Renal cortex interstitium (tissue), 11 donors: Measurements from ENCODE around the gene MAP7. TPM values are rescaled to one million over a fixed set of nuclear protein-coding genes. Genes with fewer than 3 reads are reported as not detected.
A peak's percentile ranks its signal among the peaks of the same experiment; 100 is the strongest.
"Not testable (repeated sequence)": the region's sequence is repeated elsewhere in the genome, so short reads cannot be mapped to it uniquely, and the experiment has no call there.

Source experiments
- DNase-seq, 11 donors: peaks; one replicate each; pipeline ENCODE4 v3.0.0-alpha.2; 2013; ENCODE audit warnings: low read depth in 9 of 11, low spot score in 4 of 11; ENCODE audit errors: extremely low read depth in 1 of 11
- polyA plus RNA-seq, 3 donors: library from polyadenylated mRNA; unstranded; fragments of 120-200 nt; gene quantifications; one replicate each; pipeline ENCODE4 v1.2.1, GENCODE V29; 2013; ENCODE audit not compliant: insufficient read length in 3 of 3

The MAP7 gene
- polyA plus RNA-seq, 3 donors, result 32.4 to 45.4 (median 32.5) TPM

DNA sequence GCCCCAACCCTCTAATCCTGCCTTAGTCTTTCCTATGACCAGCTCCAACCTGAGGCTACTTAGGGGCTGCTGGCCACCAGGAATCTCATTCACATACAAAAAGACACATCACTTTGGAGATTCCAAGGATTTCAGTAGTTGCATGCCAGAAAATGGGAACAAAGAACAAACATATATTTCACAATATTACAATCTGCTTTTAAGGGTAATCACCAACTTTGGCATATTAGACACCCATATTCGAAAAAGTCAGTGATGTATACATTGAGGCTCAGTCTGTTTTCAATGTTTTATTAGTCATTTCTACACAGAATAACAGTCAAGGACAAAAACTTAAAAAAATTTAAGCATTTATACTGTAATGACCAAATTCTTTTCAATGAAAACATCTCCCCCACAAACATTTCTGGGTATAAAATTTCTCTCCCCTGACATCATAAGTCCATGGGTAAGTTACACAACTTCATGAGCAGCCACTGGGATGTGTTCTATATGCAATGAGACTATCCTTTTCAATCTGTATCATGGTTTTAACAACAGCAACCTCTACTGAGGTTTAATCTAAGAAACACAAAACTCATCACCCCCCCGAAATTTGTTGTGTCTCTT is 103.5 kb downstream of the MAP7 start:
- no peak for DNase-seq

DNA sequence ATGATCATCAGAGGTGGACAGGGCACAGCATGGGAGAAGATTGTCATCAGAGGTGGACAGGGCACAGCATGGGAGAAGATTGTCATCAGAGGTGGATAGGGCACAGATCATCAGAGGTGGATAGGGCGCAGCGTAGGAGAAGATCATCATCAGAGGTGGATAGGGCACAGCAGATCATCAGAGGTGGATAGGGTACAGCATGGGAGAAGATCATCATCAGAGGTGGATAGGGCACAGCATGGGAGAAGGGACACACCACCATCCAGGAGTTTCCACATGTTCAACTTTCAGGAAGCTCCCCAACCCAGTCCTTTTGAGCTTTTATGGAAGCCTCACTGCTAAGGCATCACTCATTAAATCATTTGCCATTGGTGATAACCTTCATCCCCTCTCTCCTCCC is 104.1 kb downstream of the MAP7 start:
- DNase-seq, result no peak

DNA sequence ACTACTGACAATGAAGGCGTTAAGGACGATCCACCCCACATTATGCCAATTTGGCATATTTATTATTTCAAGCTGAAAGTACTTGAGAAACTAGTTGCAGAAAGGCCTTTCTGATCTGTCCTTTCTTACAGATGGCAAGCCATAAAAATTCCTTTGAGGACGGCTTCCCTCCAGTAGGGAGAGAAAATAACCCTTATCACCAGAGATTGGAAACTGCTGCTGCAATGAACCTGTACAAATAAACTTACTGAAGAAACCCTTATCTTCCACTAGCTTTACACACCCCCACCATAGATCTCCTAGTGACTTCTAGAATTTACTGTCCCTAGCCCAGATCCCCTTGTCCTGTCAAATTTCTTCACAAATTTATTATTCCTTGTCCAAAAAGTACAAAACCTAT is 105.2 kb downstream of the MAP7 start:
- no peak for DNase-seq

DNA sequence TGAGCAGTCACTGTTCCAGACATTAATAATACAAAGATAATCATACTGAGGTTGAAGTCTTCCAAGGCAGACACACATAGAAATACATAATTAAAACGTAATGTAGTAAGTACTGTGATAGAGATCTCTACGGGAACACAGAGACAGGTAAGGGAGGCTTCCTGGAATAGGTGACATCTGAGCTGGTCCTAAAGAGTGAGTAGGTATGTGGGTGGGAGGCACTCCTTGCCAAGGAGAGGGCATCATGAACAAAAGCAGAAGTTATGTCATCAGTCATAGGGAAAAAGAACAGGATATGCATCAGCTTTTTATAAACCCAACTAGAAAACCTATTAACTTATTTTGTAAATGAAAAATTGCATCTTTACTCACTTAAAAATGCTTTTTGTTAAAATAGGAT is 110.0 kb downstream of the MAP7 start:
- DNase-seq, result no peak

DNA sequence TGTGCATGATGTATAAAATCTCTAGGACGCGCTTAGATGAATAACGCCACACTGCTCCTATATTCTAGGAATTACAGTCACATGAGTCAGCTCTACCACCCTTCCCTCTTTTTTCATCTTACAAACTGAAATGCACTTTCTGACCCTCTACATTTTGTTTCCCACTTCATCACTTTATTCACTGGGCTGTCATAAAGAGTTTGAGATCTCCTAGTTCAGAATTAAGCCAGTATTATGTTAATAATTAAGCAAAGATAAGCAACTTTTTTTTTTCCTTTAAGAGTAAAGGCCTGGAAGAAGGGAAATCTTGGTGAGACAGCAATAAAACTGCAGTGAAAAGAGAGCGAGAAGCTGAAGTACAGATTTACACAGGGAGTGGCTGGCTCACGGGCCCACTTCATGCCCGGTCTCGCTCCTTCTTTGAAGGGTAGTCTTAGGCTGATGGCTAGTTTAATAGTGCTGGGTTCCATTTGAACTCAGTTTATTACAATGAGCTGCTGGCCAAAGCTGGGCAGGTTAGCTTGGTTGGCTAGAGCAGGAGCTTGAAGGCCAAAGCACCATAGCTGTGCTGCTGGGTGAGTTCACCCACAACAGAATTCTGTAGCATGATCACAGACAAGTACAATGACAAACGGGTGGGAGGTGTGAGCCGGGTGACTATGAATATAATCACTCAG is 110.6 kb downstream of the MAP7 start:
- DNase-seq, result no peak

DNA sequence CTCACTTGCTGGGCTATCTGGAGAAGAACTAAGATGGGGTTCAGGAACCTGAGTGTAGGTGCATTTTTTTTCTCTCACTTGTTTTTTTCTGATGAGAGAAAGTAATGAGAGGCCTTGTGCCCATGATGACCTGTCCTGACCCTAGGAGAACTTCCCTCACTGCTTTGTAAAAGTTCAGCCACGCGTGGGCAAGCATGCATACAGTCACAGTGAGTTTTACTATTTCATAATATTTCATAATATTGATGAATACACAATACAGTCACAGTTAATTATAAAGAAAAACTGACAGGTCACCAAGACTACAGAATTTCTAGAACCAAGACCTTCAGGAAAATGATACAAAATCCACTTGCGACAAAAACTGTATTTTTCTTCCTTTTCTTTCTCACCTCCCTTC is 111.8 kb downstream of the MAP7 start:
- no peak for DNase-seq

DNA sequence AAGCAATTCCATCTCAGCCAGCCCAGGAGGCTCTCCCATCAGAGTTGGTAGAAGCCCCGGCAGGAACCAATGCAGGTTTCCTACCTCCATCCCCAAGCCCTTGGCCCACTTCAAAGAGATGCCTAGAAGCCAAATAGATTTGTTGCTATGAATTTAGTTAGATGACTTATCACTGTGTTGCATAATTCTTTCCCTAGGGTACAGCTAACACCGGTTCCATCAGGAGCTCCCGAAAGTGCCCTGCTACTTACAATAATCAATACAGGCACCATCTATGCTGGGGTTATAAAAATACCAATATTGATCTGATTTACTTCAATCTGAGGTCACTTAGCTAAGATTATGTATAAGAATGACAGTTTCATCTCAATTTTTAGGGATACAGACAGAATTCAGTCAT is 113.0 kb downstream of the MAP7 start:
- DNase-seq, result no peak

DNA sequence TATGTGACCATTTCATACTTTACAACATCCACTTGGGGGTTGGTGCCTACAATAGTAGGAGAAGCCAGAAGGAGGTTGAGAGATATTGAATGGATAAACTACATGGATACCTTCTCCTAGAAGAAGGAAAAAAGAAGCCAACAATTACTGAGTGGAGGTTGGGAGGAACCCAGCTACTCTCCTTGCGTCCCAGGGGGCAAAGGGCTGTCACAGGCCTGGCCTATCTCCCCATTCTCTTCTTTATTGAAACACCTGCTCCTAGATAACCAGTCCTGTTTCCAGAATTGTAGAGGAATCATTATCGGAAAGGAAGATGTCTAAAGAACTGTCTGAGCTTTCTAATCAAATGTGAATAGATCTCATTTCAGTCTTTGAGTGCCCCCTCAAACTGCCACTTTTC is 115.1 kb downstream of the MAP7 start:
- DNase-seq, result no peak

DNA sequence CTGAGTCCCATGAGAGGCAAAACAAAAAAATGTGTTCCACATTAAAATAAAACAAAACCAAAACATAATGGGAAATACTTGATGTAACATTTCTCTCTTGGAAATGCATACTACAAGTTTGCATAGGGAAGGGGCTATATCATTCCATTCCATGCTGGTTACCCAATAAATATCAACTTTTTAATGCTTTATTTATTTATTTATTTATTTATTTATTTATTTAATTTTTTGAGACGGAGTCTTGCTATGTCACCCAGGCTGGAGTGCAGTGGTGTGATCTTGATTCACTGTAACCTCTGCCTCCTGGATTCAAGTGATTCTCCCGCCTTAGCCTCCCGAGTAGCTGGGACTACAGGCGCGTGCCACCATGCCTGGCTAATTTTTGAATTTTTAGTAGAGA is 118.9 kb downstream of the MAP7 start:
- DNase-seq, result not testable (repeated sequence)

DNA sequence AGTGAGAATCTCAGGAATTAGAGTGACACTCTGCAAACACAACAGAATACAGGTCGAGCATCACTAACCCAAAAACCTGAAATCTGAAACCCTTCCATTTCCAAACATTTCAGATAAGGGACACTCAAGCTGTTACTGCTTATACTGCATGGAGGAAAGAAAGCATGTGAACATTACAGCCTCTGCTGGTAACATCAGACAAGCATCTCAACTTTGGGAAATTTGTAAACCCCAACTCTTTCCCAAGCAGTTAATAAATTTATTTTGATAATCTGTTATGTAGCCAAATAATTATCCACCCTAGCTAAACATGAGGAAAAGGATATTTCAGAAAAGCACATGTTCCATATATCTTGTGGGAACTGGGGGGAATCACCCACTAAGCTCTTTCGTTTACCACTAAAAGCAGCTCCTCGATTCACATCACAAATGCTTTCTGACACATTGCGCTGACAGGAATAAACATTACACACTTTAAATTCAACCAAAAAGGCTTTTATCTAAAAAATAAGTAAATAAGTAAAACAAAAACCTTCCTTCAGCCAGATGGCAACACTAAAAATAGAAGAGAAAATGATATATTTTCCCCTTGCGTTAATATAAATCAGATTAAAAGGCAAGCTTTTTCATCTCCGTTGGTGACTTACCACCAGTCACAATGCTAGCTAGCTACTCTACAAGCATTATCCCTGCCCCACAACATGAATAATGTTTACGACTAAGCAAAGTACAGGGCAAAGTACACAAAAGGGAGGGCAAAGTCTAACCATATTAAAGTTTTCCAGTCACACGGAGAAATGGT is 120.8 kb downstream of the MAP7 start:
- peak in 2 of 11 donors; percentile 17 to 31 for DNase-seq

DNA sequence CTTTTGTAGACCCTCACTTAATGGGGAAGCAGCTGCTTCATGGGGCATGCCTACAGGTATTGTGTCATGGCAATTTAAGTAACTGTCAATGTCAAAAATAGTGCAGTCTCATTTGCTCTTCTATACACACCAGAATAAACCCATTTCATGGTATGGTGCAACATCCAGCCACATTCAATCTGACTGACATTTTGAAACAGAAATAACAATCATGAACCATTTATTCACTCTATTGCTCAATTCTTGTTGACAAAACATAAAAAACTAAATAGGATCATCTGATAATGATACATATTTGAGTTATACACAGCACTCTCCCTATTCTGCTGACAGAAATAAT is 122.9 kb downstream of the MAP7 start:
- DNase-seq, result no peak

DNA sequence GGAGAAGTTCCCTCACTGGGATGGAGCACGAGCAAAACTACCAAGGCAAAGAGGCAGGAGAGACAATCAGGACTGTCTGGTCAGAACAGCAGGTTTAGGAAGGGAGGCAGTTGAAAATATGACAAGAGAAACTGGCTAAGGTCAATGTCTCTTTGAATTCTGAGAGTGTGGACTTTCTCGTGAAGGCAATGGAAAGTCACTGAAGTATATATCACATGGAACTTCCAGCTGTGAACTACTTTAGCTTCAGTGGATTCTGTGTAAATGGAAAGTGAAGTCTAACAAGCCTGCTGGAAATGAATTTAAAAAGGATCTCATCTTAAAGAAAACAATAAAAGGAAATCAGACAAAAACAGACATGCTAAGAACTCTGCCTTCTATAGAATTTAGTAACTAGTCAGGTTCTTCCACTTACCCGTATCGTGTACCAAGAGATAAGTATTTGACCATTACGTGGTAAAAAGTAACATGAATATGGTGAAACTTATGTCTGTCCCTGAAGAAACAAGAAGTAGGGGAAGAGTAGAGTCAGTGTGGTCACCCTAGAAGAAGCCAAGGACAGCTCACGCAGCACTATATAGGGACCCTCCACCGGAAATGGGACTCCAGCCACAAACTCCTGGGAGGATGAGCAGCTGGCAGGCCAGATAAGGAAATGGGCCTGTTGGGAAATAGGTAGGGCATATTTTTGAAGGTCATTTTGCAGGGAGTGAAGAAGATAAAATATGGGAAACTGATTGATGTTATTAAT is 123.4 kb downstream of the MAP7 start:
- DNase-seq, result no peak

DNA sequence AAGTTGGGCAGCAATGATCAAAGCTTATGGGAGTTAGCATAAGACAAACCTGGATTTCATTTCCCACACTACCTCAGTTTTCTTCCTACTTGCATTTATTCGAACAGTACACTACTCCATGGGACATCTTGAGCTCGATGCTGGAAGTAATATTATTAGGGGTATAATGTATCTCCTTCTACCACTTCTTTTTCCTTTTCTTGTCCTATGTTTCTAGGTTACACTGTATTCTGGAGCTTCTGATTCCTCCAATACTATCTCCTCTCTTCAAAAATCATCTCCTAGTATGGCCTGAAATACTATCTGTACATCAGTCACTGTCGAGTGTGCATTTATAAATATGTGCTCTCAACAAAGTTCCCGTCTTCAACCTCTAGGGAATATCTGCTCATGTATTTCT is 124.4 kb downstream of the MAP7 start:
- DNase-seq, result no peak

DNA sequence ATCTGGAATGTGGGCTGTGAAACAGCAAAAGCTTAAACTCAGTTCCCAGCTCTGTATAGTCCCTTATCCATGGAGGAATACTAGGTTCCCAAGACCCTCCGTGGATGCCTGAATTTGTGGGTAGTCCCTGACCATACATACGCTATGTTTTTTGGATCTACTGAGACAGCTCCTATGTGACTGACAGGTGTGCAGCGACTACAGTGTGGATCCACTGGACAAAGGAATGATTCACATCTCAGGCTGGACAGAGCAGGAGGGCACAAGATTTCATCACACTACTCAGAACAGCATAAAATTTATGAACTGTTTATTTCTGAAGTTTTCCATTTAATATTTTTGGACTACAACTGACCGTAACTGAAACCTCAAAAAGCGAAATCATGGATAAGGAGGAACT is 125.3 kb downstream of the MAP7 start:
- DNase-seq, result no peak

DNA sequence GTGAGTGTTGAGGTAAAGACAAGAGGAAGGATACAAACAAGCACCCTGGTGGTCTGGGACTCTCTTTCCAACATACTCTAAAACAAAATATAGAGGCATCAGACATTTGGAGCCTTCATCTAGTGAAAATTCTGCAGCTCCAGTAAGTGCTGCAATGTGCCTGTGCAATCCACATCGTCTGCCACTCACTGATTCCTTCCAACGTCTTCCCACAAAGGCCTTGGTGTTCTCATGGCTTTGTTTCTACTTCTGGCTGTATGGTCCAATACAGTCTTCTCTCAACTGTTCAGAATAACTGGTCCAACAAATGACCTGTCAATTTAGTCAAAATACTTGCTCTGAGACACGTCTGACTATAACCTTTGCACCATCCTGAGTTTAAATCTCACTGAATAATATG is 125.8 kb downstream of the MAP7 start:
- DNase-seq, result no peak

DNA sequence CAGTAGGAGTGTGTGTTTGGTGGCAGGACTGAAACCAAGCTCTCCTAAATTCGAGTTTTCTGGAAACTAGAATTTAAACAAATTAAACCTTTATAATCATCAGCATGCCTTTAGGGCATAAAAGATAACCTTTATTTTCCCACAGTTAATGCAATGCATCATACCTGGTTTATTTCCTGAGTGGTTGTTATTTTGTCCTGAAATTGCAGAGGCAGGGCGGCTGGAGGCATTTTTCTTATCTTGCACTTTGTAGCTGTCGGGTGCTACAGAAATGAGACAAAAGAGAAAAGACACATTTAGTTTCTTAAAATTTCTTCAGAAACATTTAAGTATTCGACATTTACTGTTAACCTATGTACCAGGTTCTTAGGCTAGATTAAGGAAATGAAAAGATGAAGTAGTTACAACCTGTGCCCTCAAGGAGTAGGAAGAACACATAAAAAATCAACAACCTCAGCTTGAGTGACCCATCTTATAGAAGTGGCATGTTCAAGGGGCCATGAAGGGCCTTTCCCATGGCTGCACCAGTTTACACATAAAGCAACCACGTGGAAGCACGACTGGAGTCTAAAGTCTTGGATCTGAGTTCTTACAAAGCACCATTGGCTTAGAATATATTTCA is 128.6 kb downstream of the MAP7 start:
- DNase-seq, result no peak

DNA sequence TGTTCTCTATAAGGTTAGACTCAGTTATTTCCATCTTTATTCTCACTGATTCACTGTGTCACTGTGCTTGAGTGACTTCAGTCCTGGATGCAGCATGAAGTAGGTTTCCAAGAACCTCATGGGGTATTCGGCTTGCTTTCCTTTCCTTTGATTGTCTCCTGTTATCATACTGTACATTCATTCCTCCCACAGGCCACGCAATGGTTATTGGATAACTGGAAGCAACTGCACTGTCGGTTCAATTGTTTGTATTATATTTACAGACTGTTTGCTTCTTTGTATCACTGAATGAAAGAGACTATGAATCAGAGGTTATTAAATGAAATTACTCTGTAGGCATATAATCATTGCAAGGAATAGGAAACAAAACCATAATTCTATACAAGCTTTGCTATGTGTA is 129.4 kb downstream of the MAP7 start:
- DNase-seq, result no peak

DNA sequence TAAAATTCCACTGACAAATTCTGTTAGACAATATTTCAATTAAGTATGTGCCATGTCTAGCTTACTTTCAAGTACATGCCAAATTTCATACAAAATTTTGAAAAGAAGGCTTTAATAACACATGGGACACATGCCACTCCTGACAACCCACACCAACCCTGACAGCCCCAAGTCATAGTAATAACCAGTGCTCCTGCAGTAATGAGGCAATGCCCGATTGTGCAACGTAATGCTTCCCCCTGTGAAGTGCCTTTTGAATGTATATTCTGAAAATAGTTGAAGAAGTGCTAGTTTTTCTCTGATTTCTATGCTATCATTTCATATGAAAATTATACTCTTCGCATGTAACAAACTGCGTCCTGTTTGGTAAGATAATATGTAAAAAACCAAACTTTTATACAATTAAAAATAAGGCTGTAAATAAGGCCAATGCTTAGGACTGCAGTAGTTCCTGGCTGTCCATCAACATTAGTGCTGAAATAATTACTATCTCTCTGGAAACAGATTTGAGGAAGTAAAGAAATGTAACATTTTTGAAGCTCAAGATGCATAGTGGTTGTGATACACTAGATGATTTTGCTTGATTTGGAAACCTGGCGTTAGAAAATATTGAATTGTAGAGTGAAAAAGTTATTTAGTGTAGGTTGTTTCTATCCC is 134.7 kb downstream of the MAP7 start:
- DNase-seq, result no peak

DNA sequence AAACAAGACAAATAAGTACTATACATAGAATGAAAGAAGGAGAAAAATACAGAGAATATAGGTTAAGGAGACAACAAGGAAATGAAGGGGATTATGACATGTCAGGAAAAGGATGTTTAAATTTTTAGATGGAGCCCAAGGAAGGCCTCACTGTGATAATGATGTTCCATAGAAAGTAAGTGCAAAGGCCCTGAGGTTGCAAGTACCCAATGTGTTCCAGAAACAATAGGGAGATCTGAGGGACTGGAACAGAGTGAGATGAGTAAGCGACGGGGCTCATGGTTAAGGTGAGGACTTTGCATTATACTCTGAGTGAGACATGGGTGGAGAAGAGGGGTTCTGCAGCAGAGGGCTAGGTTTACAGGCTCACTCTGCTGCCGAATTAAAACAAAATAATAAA is 137.8 kb downstream of the MAP7 start:
- no peak for DNase-seq
